Activated CD8-positive, alpha-beta memory T cell treated with anti-CD3 and anti-CD28 coated beads for 4 hours (primary cell): Measurements from ENCODE around the gene IL16.
A peak's percentile ranks its signal among the peaks of the same experiment; 100 is the strongest.

Experiments
- DNase-seq, 2 donors: peaks; one replicate each; pipeline ENCODE4 v3.0.0-alpha.2; 2020; ENCODE audit warnings: low read depth in 2 of 2

The IL16 gene

DNA sequence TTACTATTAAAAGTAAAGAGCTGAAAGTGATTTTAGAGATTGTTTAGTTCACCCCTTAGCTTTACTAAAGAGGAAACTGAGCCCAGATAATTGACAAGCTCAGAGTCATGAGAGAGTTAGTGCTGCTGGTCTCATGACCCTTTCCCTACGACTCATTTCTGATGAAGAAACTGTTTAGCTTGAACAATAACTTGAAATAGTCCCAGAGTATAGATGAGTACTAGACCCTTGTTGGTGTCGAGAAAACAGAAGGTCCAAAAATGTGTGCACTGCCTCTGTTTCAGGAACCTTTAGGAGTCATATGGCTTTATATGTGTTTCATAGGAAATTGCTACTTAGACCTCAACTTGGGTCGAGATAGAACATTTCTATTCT, 58.2 kb downstream of the IL16 start:
- DNase-seq = no peak

DNA sequence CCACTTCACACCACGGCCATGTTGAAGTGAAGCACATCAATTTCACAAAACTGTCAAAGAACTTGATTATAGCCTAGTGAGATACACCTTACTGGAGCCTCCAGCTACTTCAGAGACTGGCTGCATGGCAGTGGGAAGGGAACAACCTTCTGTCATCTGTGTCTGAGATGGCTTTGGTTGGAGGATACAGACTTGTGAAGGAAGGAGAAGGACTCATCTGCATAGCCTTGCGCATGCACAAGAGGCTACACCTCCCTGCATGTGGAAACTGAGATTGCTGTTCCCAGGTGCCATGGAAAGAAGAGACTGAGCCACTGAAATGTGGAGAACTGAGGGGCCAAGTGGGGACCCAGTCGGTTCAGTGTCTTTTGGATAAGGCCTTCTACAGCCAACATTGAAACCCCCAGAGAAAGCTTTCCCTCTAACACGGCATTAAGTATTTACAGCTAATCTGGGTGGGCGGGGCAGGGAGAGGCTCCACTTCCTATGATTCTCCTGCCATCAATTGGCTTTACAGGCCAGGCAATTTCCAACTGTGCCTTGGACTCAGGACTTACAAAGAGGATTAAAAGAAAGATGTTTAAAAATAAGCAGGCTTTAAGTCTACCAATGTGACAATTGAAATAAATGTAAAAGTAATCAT, 58.8 kb downstream of the IL16 start:
- DNase-seq = no peak

DNA sequence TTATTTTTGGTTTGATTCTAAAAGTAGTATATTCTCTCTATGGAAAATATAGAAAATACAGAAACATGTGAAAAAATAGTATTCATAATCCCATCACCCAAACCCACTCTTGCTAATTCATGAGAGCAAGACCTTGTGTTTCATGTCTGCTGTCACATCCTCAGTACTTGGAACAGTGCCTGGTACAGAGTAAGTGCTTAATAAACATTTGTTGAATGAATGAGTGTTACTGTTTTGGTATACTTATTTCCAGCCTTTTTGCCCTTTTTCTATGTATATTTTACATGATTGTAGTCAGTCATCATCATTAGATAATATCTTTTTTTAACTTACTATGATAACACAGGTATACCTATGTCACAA, 59.3 kb downstream of the IL16 start:
- DNase-seq = no peak

DNA sequence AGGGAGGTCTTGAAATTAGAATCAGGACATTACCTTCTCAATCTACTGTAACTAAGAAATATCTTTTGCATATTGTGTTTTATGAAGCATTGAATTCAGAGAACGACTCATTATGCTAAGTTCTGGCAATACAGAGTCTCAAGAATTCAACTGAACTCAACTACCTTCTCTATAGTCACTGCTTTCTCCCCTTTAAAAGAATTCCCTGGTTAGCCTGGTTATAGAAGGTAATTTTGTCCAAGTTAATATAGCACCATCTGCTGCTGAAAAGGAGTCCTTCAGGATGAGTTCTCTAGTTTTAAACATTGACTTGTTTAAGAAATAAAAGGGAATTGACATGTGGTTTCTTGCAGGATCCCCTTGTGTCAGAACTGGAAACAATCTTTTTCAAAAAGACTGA, 60.2 kb downstream of the IL16 start:
- no peak for DNase-seq

DNA sequence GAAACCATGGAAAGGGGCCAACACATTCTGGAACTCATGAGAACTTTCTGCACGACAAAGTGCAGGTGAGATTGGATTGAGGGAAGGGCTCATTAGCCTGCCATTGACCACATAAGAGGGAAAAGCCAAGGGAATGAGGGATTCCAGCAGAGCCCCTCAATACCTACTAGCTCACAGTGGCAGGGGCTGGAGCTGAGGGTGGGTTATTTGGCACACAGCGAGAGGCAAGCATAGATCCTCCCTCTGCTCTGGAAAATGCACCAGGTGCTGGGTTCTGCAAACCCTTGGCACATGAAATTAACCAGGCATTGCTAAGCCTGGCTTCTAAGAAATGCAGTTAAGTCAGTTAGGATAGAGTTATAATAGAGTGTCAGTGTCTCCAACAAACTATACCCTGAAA, 60.8 kb downstream of the IL16 start:
- DNase-seq = no peak

DNA sequence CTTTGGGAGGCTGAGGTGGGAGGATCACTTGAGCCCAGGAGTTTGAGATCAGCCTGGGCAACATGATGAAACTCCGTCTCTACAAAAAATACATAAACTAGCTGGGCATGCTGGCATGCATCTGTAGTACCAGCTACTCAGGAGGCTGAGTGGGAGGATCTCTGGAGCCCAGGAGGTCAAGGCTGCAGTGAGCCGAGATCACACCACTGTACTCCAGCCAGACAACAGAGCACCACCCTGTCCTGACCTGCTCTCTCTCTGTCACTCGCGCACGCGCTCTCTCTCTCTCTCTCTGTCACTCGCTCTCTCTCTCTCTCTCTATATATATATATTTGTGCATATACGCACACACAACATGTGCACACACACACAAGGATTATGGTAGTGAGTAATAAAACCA, 61.8 kb downstream of the IL16 start:
- DNase-seq = no peak

DNA sequence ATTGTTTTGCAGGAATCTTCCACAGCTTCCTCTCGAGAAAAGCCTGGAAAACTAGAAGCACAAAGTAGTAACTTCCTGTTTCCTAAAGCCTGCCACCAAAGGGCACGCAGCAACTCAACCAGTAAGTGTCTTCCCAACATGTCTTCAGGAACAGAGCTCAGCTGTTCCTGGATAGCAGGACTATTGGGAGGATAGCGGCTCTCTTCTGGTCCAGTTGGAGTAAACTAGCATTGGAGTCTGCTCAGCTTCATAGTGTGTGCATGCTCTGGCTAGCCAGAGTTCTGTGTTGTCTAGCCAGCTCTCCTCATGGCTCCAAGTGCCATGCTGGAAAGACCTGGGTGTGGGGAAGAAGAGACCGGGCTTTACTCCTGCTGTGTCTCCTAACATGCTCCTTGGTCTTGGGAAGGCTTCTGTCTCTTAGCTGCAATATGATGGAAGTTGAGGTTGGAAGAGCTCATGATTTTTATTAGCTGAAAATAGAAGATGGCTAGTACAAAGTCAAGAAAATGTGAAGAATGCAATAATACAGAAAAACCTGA, 63.1 kb downstream of the IL16 start:
- DNase-seq = no peak

DNA sequence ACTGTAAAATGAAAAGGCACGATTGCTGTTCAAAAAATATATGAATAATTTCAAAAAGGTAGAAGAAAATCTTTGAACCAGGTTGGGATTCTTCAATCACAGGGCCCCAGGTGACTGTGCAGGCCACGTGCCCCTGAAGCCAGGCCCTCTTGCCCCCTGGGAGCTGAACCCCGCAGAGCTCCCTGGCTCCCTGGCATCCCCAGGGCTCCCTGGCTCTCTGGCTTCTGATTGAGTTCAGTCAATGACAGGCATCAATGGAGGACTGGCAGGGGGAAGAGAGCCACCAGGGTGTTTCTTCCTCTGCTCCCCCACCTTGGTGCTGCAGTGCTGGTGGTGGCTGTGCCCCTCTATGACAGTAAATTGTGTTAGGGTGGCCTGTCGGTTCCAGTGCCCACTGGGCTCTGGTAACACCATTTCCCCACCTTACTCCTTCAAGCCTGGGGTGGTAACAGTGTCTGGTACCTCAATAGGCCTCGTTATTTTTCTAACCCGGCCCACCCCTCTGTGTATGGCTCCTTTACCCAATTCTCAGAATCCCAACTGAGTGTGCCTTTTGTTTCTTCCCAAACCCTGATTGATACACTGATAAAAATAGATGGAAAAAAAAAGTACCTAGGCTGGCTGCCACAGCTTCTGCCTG, 64.6 kb downstream of the IL16 start:
- DNase-seq = no peak

DNA sequence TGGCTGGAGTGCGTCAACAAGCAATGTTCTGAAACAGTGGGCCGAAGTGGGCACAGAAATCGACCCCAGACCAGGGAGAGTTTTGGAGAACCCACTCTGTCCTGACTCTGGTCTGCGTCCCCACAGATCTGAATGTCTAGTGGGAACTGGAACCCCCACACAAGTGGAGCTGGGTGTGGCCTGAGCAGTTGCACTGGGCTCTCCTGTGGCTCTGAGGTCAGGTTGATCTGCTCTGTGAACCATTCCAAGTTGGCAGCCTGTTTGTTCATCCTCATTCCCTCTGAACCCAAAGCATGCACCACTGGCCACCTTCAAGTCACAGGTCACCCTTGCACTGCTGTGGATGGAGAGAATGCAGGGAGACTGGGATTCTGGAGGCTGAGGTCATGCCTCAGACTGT, 66.8 kb downstream of the IL16 start:
- no peak for DNase-seq

DNA sequence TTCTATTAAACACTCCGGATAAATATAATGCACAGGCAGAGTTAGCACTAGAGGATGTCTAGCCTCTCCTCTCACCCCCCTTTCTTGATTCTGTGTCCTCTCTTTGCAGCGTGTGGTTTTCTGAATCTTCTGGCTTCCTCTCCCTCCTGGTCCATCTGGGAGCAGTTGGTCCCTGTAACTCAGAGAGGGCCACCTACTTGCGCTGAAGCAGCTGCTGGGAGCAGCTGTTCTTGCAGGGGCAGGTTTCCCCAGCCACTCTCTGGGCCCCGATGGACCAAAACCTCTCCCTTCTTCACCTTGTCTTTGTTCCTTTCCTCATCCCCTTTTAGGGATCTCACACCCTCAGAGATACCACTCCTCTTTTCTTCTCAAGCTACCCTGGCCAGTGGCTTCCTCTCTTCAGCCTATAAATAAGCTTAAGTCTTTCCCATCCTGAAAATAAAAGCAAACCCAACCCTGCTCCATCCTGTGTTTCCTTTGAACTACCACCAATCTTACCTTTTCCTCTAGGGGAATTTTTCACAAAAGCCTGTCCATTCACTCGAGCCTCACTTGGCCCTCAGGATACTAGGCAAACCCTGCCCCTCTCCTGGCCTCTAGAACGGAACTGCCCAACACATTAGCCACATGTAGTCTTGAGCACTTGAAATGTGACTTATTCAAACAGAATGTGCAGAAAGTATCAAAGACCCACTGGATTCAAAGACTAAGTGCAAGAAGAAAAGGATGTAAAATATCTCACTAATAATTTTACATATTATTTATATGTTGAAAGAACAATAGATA, 67.6 kb downstream of the IL16 start:
- no peak for DNase-seq

DNA sequence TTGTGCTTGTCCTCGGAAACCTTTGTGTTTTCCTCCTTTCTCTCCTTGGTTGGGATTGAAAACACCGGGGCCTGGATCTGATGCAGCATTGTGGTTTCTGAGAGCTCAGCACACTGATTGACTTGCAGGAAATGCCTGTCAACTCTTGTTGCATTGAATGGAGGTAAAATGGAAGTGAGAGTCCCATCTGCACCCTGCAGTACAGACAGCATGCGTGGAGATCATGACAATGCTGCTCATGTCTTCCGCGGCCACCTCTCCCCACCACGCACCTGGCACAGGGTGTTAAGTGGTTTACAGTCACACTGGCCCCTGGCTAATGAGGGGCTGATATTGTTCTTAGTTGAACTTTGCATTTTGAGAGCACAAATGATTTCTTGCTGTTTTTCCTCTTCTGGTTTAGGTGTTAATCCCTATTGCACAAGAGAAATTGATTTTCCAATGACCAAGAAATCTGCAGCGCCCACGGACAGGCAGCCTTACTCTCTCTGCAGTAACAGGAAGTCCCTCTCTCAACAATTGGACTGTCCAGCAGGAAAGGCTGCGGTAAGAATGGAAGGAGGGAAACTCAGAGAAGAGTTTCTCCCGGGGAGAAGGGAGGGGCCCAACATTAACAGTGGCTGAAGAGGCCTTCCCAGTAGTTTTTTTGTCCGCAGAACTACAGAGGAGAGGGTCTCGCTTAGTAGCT, 68.7 kb downstream of the IL16 start:
- DNase-seq = no peak

DNA sequence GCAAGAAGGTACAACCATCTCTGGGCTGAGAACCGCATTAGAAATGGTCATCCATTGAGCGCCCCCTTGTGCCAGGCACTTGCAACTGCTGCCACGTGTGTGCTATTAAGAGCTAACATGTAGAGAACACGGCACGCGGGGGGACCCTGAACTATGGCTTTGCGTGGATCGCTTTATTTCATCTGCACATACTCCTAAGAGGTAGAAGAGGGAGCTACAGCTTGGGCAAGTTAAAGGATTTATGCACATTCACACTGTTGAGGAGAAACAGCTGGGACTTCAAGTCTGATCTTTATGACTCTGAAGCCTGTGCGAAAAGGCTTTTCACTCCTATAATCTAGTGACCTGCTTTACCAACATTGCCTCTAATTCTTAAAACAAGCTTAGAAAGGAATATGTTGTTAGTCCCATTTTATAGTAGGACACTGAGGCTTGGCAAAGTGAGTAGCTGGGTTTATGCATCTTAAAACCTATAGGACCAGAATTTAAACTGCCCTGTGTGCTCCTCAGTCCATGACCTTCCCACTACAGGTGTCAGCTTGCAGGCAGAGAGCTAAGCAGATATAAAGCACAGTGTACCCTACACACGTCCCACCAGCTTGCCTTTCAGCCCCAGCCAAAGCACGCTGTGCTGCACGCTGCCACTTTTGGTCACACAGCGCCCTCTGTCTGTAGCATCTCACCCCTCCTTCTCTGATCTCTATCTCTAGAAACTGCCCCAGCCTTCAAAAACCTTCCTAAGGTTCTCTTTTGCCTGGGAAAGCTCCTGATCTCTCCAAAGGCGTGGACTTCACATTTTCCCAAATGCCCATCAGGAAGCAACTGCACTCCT, 69.5 kb downstream of the IL16 start:
- DNase-seq = peak; percentile 68 to 73

DNA sequence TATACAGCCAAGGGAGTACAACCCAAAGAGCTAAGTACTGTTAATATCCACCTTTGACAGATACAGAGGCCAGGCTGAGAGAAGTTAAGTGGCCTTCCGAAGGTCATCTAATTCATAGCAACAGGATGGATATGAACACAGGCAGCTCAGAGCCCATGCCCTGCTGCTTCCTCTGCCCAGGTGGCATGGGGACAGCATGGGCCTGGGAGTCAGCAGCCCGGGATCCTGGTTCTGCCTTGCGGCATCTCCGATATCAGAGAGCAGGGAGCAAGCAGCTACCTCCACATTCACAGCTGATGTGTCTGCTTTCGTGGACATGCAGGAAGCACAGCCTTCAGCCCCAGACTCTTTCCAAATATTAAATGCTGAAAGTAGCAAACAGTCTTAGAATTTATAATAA, 71.7 kb downstream of the IL16 start:
- no peak for DNase-seq

DNA sequence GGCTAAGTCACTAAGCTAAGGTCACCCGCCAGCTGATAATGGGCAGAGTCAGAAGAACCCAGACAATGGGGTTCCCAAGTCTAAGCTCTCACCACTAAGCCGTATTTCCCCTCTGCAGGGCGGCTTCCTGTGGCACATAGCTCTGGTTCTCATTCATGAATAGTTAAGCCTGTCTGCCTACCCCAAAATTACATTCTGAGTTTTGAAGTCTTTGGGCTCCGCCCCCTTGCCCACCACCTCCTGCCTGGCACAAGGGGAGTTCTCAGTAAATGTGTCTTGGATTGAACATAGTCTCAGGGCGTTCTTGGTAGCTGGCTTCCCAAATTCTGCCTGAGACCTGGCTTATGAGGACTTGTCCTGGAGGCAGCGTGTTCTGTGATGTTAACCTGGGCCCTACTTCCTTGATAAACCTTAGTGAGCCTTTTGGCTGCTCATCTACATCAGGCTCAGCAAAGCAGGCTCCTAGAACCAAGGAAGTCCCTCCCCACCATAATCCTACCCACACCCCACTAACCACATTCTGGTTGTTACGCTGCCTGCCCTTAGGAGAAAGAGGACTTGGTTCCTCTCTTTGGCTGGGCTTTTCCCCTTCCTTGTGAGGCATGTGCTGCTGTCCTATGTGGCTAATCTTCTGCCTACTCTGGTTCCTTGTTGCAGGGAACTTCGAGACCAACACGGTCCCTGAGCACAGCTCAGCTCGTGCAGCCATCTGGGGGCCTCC, 72.4 kb downstream of the IL16 start:
- no peak for DNase-seq

DNA sequence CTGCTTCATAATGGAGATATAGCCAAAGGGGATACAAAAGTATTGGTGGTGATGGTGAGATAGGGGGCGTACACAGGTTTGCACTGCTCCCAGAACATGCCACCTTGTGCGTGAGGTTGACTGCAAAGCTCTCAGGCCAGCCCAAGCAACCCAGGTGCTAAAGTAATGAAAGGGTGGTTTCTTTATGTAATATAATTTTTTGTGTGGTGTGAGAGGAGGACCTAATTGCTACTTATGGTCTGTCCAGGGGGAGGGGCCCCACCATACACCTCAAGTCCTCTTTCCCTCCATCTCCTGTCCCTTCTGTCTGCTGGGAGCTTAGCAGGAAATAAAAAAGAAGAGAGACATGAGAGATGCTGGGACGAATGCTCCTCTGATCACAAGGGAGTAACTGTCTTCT, 73.5 kb downstream of the IL16 start:
- no peak for DNase-seq

DNA sequence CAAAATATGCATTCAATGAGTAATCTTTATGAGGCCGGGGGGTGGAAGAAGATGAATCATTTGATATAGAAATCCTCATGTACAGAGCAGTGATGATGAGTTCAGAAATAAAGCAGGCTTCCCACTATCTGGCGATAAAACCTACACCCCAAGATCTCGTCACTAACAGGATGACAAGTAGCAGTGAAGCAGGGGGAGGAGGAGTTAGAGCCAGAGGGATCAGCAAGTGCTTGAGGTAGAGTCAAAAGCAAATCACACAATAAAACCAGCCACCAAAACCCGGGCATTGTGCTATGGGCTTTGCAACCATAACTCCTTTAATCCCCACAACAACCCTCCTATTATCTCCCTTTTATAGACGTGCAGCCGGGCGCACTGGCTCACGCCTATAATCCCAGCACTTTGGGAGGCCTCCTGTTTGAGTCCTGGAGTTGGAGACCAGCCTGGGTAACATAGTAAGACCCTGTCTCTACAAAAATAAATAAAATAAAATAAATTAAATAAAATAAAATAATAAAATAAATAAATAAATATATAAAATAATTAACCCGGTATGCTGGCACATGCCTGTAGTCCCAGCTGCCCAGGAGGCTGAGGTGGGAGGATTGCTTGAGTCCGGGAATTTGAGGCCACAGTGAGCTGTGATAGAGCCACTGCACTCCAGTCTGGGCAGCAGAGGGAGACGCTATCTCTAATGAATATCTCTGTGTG, 74.3 kb downstream of the IL16 start:
- no peak for DNase-seq

DNA sequence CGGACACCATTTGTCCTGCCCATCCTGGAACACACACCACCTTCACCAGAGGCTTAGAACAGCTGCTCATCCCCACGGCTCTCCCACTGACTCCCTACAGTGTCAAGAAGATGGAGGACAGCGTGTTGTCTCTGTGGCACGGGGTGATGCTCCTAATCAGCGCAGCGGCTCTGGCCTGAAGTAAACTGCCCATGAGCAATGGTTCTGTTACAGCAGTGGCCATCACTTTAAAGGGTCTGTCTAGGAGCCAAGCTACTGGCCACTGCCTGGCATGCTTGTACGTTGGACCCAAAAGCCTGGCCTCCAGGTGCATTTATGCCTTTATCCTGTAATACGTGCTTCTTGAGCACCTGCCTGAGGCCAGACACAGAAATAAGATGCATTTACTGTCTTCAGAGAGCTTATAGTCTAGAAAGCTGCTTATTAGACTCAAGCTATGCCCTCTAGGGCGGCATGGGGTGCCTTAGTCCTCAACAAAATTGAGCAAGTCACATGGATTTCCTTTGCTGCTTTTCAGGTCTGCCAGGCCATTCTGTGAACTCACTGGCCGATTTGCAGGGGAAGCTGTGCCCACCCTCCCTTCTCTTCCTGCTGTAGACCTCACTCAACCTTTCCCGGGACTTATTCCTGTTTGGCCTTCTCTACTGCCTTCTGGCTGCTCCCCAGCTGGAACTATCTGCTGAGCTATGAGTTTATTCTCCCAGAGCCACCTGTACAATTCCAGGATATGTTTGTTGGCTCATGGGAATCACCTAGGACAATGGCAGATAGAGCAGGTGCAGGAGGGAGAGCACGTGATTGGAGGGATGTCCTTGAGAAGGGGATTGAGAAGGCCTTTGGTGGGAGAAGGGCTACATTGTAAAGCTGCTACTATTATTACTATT, 75.3 kb downstream of the IL16 start:
- DNase-seq = no peak

DNA sequence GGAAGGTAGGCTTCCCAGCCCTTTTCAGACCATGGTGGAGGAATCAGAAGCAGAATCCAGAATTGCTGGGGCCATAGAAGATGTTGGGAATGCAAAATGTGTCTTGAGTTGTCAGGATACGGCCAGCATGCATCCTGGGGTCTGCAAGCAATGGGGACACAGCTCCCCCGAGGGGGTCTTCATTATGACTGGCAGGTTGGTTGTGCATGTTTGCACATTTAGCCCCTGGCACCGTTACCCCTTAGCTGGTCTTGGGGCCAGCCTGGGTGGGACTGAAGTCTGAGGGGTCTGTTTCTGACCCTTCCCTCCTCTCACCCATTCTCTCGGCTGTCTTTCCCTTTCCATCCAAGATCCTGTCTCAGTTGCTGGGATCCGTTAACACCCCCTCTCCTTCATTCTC, 76.5 kb downstream of the IL16 start:
- no peak for DNase-seq

DNA sequence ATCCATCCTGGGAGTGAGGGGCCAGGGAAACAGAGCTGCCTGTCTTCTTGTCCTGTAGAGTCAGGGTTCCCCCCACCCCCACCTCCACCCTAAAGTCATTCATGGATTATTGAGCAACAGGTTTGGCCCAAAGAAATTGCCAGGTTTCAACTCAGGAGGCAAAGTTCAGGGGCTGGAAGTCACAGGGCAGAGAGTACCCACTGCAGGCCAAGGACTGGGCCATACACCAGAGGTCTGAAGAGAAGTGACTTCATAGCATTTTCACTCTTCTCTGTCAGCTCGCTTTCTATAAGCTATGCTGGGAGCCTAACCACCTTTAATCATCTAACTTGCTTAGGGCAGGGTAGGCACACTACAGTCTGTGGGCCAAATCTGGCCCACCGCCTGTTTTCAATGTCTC, 77.2 kb downstream of the IL16 start:
- DNase-seq = no peak
